ENCODE results near the gene TUBB.
"Not testable (repeated sequence)": the region's sequence is repeated elsewhere in the genome, so short reads cannot be mapped to it uniquely, and the experiment has no call there.

TUBB gene

GRCh38 chr6:30741063-30741779 is 21.1 kb downstream of the TUBB start:
- DNase-seq = no peak

GRCh38 chr6:30741789-30742315 is 21.7 kb downstream of the TUBB start:
- no peak for DNase-seq

- peak; percentile 61 for DNase-seq
These were observed 22.4 kb downstream of the TUBB start, which contains the start of gene FLOT1 for GRCh38 chr6:30742316-30743098. Gene FLOT1, minus strand, starts transcription at chr6:30742687. Its CDS starts 498 bp downstream, at chr6:30742189.

GRCh38 chr6:30743099-30744053 is 23.2 kb downstream of the TUBB start:
- no peak for DNase-seq

- peak; percentile 65 for DNase-seq
These were observed 24.1 kb downstream of the TUBB start, which contains the start of gene IER3 for GRCh38 chr6:30744054-30744805. Gene IER3, minus strand, starts transcription at chr6:30744547. Its CDS starts 29 bp downstream, at chr6:30744518.

GRCh38 chr6:30747300-30747687 is 27.1 kb downstream of the TUBB start:
- no peak for DNase-seq

- DNase-seq = no peak
These were observed 28.0 kb downstream of the TUBB start for GRCh38 chr6:30747902-30748769.

GRCh38 chr6:30748851-30749540 is 28.8 kb downstream of the TUBB start:
- DNase-seq = no peak

- no peak for DNase-seq
These were observed 29.6 kb downstream of the TUBB start for GRCh38 chr6:30749554-30750378.

GRCh38 chr6:30750379-30750668 is 30.2 kb downstream of the TUBB start:
- DNase-seq = no peak

- DNase-seq = no peak
These were observed 32.2 kb downstream of the TUBB start for GRCh38 chr6:30752157-30752927.

GRCh38 chr6:30754631-30755030 is 34.5 kb downstream of the TUBB start:
- DNase-seq = no peak

GRCh38 chr6:30756405-30757003 is 36.4 kb downstream of the TUBB start:
- not testable (repeated sequence) for DNase-seq

GRCh38 chr6:30757261-30757904 is 37.2 kb downstream of the TUBB start:
- DNase-seq = no peak

- DNase-seq = no peak
These were observed 39.6 kb downstream of the TUBB start for GRCh38 chr6:30759575-30760239.

- no peak for DNase-seq
These were observed 40.4 kb downstream of the TUBB start for GRCh38 chr6:30760549-30760948.

- DNase-seq = no peak
These were observed 41.8 kb downstream of the TUBB start for GRCh38 chr6:30761791-30762429.
